ENCODE data around the gene RHOF. TPM values are rescaled to one million over a fixed set of nuclear protein-coding genes. Genes with fewer than 3 reads are reported as not detected.

Gene RHOF
- total RNA-seq, 1 experiment from 2014 or later: 29.1 TPM

DNA sequence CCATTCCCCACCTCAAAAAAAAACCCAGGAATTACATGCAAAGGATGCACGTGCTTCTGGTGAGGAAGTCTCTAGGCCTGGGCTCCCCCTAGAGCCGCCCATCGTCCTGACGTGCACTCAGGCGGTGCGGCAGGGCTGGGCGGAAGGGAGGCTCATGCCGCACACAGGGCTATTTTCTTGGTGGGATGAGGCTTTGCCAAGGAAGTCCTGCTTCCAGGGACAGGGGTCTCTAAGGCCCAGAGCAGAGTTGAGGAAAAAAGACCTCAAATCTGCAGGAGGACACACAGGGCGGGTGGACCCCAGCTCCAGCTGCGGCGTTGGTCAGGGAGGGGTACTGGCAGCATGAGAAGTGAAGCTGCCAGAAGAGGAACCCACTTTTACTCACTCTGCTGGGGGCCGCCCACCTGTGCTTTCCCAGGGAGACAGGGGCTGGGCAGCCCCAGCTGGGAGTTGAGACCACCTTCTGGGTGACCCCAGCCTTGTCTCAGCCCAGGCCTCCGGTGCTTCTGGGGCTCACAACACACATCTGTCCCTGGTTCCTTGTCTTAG lies 4.2 kb downstream of the RHOF start:
- no peaks in the 10 kb centered on the region for H4K20me1 ChIP-seq (ENCODE audit: control insufficient read depth, insufficient read depth, insufficient read length)
- peaks cover 11 to 15% of the 10 kb centered on the region in 2 experiments for H3K4me1 Mint-ChIP-seq
- no peak overlapping the region for H3K4ac ChIP-seq (ENCODE audit: low read depth, low read length)
- no peak overlapping the region for H2AK5ac ChIP-seq (ENCODE audit: insufficient read length, low read length)
- no peak overlapping the region for H3K4me2 ChIP-seq (ENCODE audit: insufficient read depth, insufficient read length, low read length)
- no peak overlapping the region for H2AFZ ChIP-seq (ENCODE audit: low read length)
- H2BK15ac ChIP-seq (ENCODE audit: low read depth, low read length): no peak overlapping the region
- H3K79me1 ChIP-seq (ENCODE audit: insufficient read depth, low read depth, low read length, poor library complexity, severe bottlenecking): no peaks in the 10 kb centered on the region
- no peak overlapping the region for H3K56ac ChIP-seq (ENCODE audit: insufficient read length, low read depth, low read length)
- no peak overlapping the region for H2BK5ac ChIP-seq (ENCODE audit: insufficient read length, low read length)
- no peak overlapping the region for H3K9ac ChIP-seq (ENCODE audit: extremely low read depth, insufficient read length, low read length)
- no peaks in the 10 kb centered on the region for H3K9me3 ChIP-seq (ENCODE audit: control insufficient read depth, low read depth, low read length)
- no peak overlapping the region for H4K8ac ChIP-seq (replicated peaks; ENCODE audit: insufficient read length, low read depth, low read length)
- H2BK20ac ChIP-seq (ENCODE audit: low read depth, low read length, poor library complexity, severe bottlenecking): no peak overlapping the region
- H3K14ac ChIP-seq (ENCODE audit: insufficient read depth, low read length): no peak overlapping the region
- peaks cover 9% of the 10 kb centered on the region for H3K23me2 ChIP-seq (ENCODE audit: insufficient read length, low read depth, low read length, poor library complexity, severe bottlenecking)
- H3T11ph ChIP-seq (ENCODE audit: low read length): no peak overlapping the region
- H2BK12ac ChIP-seq (ENCODE audit: insufficient read length, low read depth, low read length): no peak overlapping the region
- H3K18ac ChIP-seq (ENCODE audit: insufficient read length, low read depth, low read length): no peak overlapping the region
- no peaks in the 10 kb centered on the region for H3K27me3 ChIP-seq (ENCODE audit: insufficient read depth, low read length)
- H3K27ac Mint-ChIP-seq: no peak overlapping the region
- H3K27ac ChIP-seq (ENCODE audit: insufficient read length, low read depth, low read length): no peak overlapping the region
- no peak overlapping the region for H3K4me3 Mint-ChIP-seq
- H2BK120ac ChIP-seq (ENCODE audit: low read depth, low read length, poor library complexity, severe bottlenecking): no peak overlapping the region
- H3K79me2 ChIP-seq (ENCODE audit: insufficient read depth, low read length): no peaks in the 10 kb centered on the region
- H3K4me1 ChIP-seq (ENCODE audit: insufficient read depth, low read length): no peaks in the 10 kb centered on the region
- H3K9me3 Mint-ChIP-seq: no peaks in the 10 kb centered on the region; a peak in 2 of 5 replicates
- WGBS (ENCODE audit: extremely low coverage, insufficient read length, low lambda C conversion rate): no CpG with 5 or more reads among the region's 13 CpGs
- H4K91ac ChIP-seq (ENCODE audit: insufficient read length, low read depth, low read length): no peak overlapping the region
- peaks cover 1 to 25% (median 9%) of the 10 kb centered on the region in 3 experiments; a peak in 5 of 7 replicates for H3K36me3 Mint-ChIP-seq (ENCODE audit: insufficient read depth in 1 of 3, low read depth in 3 of 3)
- H3K23ac ChIP-seq (ENCODE audit: insufficient read length, low read depth, low read length): no peak overlapping the region
- TF ChIP-seq, protein P1, sequence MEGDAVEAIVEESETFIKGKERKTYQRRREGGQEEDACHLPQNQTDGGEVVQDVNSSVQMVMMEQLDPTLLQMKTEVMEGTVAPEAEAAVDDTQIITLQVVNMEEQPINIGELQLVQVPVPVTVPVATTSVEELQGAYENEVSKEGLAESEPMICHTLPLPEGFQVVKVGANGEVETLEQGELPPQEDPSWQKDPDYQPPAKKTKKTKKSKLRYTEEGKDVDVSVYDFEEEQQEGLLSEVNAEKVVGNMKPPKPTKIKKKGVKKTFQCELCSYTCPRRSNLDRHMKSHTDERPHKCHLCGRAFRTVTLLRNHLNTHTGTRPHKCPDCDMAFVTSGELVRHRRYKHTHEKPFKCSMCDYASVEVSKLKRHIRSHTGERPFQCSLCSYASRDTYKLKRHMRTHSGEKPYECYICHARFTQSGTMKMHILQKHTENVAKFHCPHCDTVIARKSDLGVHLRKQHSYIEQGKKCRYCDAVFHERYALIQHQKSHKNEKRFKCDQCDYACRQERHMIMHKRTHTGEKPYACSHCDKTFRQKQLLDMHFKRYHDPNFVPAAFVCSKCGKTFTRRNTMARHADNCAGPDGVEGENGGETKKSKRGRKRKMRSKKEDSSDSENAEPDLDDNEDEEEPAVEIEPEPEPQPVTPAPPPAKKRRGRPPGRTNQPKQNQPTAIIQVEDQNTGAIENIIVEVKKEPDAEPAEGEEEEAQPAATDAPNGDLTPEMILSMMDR (conservative IDR thresholded peaks at IDR 0.05): no peak
- no peak for DNase-seq
- H4K5ac ChIP-seq (ENCODE audit: insufficient read length, low read depth, low read length): no peak overlapping the region
- H3K27me3 Mint-ChIP-seq (ENCODE audit: low read depth): peaks cover 8% of the 10 kb centered on the region
